H9 (cell line): ENCODE measurements around the gene HS3ST4. TPM values are rescaled to one million over a fixed set of nuclear protein-coding genes. Genes with fewer than 3 reads are reported as not detected.

Experiments used
- DNase-seq: peaks from one replicate; pipeline ENCODE4 v3.0.0-alpha.2; 2017
- H2AFZ ChIP-seq: one replicate; pipeline ENCODE4 v1.6.1; 2013; ENCODE audit warnings: mild to moderate bottlenecking, low read length, control low read depth, moderate library complexity
- H2AK5ac ChIP-seq: 2 replicates; pipeline ENCODE4 v1.6.1; 2013; ENCODE audit warnings: low read length, control low read depth, mixed read lengths; ENCODE audit not compliant: insufficient read length
- H2BK120ac ChIP-seq: one replicate; pipeline ENCODE4 v1.6.1; 2013; ENCODE audit warnings: low read depth, mild to moderate bottlenecking, low read length, control low read depth, inconsistent platforms; ENCODE audit not compliant: poor library complexity, severe bottlenecking
- H2BK12ac ChIP-seq: 2 replicates; pipeline ENCODE4 v1.6.1; 2013; ENCODE audit warnings: low read length, control low read depth, mixed read lengths, low read depth; ENCODE audit not compliant: insufficient read length
- H2BK15ac ChIP-seq: 2 replicates; pipeline ENCODE4 v1.6.1; 2013; ENCODE audit warnings: low read depth, low read length, control low read depth
- H2BK20ac ChIP-seq: one replicate; pipeline ENCODE4 v1.6.1; 2013; ENCODE audit warnings: low read depth, mild to moderate bottlenecking, low read length, control low read depth, inconsistent platforms; ENCODE audit not compliant: poor library complexity, severe bottlenecking
- H2BK5ac ChIP-seq: 2 replicates; pipeline ENCODE4 v1.6.1; 2013; ENCODE audit warnings: low read length, control low read depth, mixed read lengths; ENCODE audit not compliant: insufficient read length
- H3K14ac ChIP-seq: 2 replicates; pipeline ENCODE4 v1.6.1; 2013; ENCODE audit warnings: low read length, control low read depth; ENCODE audit not compliant: insufficient read depth
- H3K18ac ChIP-seq: 2 replicates; pipeline ENCODE4 v1.6.1; 2013; ENCODE audit warnings: low read depth, mild to moderate bottlenecking, mixed read lengths, low read length, control low read depth; ENCODE audit not compliant: insufficient read length
- H3K23ac ChIP-seq: 2 replicates; pipeline ENCODE4 v1.6.1; 2013; ENCODE audit warnings: low read length, control low read depth, mixed read lengths, low read depth; ENCODE audit not compliant: insufficient read length
- H3K23me2 ChIP-seq: 2 replicates; pipeline ENCODE4 v1.6.1; 2013; ENCODE audit warnings: low read depth, mild to moderate bottlenecking, mixed read lengths, low read length, control low read depth; ENCODE audit not compliant: insufficient read length, poor library complexity, severe bottlenecking
- H3K27ac ChIP-seq: 2 replicates; pipeline ENCODE4 v1.5.1; 2013; ENCODE audit warnings: low read length, control low read depth, mixed read lengths, low read depth; ENCODE audit not compliant: insufficient read length
- H3K27me3 ChIP-seq: 2 replicates; pipeline ENCODE4 v1.6.1; 2013; ENCODE audit warnings: low read length, control low read depth, inconsistent platforms; ENCODE audit not compliant: insufficient read depth
- H3K4ac ChIP-seq: 2 replicates; pipeline ENCODE4 v1.6.1; 2013; ENCODE audit warnings: low read depth, mild to moderate bottlenecking, control low read depth, inconsistent platforms, low read length, moderate library complexity
- H3K4me1 ChIP-seq: 2 replicates; pipeline ENCODE4 v1.6.1; 2013; ENCODE audit warnings: low read length, control low read depth, inconsistent platforms; ENCODE audit not compliant: insufficient read depth
- H3K4me2 ChIP-seq: 2 replicates; pipeline ENCODE4 v1.6.1; 2013; ENCODE audit warnings: low read length, control low read depth, mixed read lengths; ENCODE audit not compliant: insufficient read length, insufficient read depth
- H3K56ac ChIP-seq: 2 replicates; pipeline ENCODE4 v1.6.1; 2013; ENCODE audit warnings: low read depth, mild to moderate bottlenecking, mixed read lengths, low read length, control low read depth; ENCODE audit not compliant: insufficient read length
- H3K79me1 ChIP-seq: 2 replicates; pipeline ENCODE4 v1.6.1; 2013; ENCODE audit warnings: low read depth, mild to moderate bottlenecking, moderate library complexity, low read length, control low read depth, inconsistent platforms; ENCODE audit not compliant: insufficient read depth, poor library complexity, severe bottlenecking
- H3K79me2 ChIP-seq: 2 replicates; pipeline ENCODE4 v1.6.1; 2013; ENCODE audit warnings: low read length, control low read depth, inconsistent platforms; ENCODE audit not compliant: insufficient read depth
- H3K9ac ChIP-seq: 2 replicates; pipeline ENCODE4 v1.6.1; 2013; ENCODE audit warnings: low read length, control low read depth, mixed read lengths; ENCODE audit not compliant: insufficient read length; ENCODE audit errors: extremely low read depth
- H3K9me3 ChIP-seq: one replicate; pipeline ENCODE4 v1.6.1; 2013; ENCODE audit warnings: low read depth, low read length, inconsistent platforms; ENCODE audit not compliant: control insufficient read depth
- H3T11ph ChIP-seq: one replicate; pipeline ENCODE4 v1.6.1; 2013; ENCODE audit warnings: mild to moderate bottlenecking, low read length, control low read depth, inconsistent platforms
- H4K20me1 ChIP-seq: one replicate; pipeline ENCODE4 v1.6.1; 2013; ENCODE audit not compliant: control insufficient read depth, insufficient read length, insufficient read depth
- H4K5ac ChIP-seq: 2 replicates; pipeline ENCODE4 v1.6.1; 2013; ENCODE audit warnings: low read depth, mild to moderate bottlenecking, mixed read lengths, low read length, control low read depth; ENCODE audit not compliant: insufficient read length
- H4K8ac ChIP-seq: replicated peaks from 2 replicates; pipeline ENCODE4 v1.6.1; 2013; ENCODE audit warnings: low read length, control low read depth, mixed read lengths, low read depth; ENCODE audit not compliant: insufficient read length
- H4K91ac ChIP-seq: 2 replicates; pipeline ENCODE4 v1.6.1; 2013; ENCODE audit warnings: low read depth, mild to moderate bottlenecking, moderate library complexity, mixed read lengths, low read length, control low read depth; ENCODE audit not compliant: insufficient read length
- H3K27ac Mint-ChIP-seq, 3 experiments: 2 replicates in 2 of 3; 3 replicates in 1 of 3; pipeline ENCODE4 v1.8.0; 2020 to 2021; ENCODE audit warnings: mixed read lengths in 3 of 3, mild to moderate bottlenecking in 1 of 3, moderate library complexity in 1 of 3
- H3K27me3 Mint-ChIP-seq: 2 replicates; pipeline ENCODE4 v1.8.0; 2021; ENCODE audit warnings: low read depth, mild to moderate bottlenecking, moderate library complexity, mixed read lengths
- H3K36me3 Mint-ChIP-seq, 3 experiments: 2 replicates in 2 of 3; 3 replicates in 1 of 3; pipeline ENCODE4 v1.8.0; 2020 to 2021; ENCODE audit warnings: low read depth in 3 of 3, mixed read lengths in 3 of 3; ENCODE audit not compliant: insufficient read depth in 1 of 3
- H3K4me1 Mint-ChIP-seq, 2 experiments: 2 replicates each; pipeline ENCODE4 v1.8.0; 2020; ENCODE audit warnings: mixed read lengths in 2 of 2
- H3K4me3 Mint-ChIP-seq, 2 experiments: 2 replicates in 1 of 2; 3 replicates in 1 of 2; pipeline ENCODE4 v1.8.0; 2020 to 2021; ENCODE audit warnings: mild to moderate bottlenecking in 2 of 2, mixed read lengths in 2 of 2, moderate library complexity in 1 of 2
- H3K9me3 Mint-ChIP-seq, 2 experiments: 2 replicates in 1 of 2; 3 replicates in 1 of 2; pipeline ENCODE4 v1.8.0; 2020; ENCODE audit warnings: mild to moderate bottlenecking in 2 of 2, mixed read lengths in 2 of 2, moderate library complexity in 1 of 2
- CTCF ChIP-seq: fragments of 200-600 bp; sonication (generic); conservative IDR thresholded peaks from 3 replicates; pipeline ENCODE4 v1.8.0; 2021; ENCODE audit warnings: antibody characterized with exemption, mild to moderate bottlenecking
- WGBS: extraction: QIAGEN DNeasy Blood & Tissue Kit; methylation state at CpG from one replicate; pipeline ENCODE4 v1.1.7; 2013; ENCODE audit warnings: missing lambda C conversion rate, low lambda C conversion rate, mixed read lengths; ENCODE audit not compliant: insufficient read length; ENCODE audit errors: extremely low coverage; 5-methylcytosine and 5-hydroxymethylcytosine counted together
- total RNA-seq: library from RNA; stranded (reverse); gene quantifications from 2 replicates; pipeline ENCODE4 v1.2.1, GENCODE V29; 2021

HS3ST4 gene
- total RNA-seq, 1 experiment from 2014 or later, result 1.7 TPM

DNA sequence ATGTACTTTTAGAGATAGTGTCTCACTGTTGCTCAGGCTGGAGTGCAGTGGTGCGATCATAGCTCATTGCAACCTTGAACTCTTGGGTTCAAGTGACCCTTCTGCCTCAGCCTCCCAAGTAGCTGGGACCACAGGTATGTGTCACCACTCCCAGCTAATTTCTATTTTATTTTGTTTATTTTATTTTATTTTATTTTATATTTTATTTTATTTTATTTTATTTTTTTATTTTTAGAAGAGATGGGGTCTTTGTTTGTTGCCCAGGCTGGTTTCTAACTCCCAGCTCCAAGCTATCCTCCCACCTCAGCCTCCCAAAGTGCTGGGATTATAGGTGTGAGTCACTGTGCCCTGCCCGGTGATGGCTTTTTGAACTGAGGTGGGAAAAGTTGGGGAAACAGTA lies 35.1 kb upstream of the HS3ST4 start:
- Histone ChIP-seq H3T11ph (no peak overlapping the region), H3K18ac (no peak overlapping the region), H3K27ac (no peak overlapping the region), H3K4ac (no peak overlapping the region), H2AK5ac (no peak overlapping the region), H4K5ac (no peak overlapping the region), H3K14ac (no peak overlapping the region), H3K56ac (no peak overlapping the region), H2BK12ac (no peak overlapping the region), H4K8ac (no peak overlapping the region), H3K9me3 (no peaks in the 10 kb centered on the region), H2BK120ac (no peak overlapping the region), H2BK15ac (no peak overlapping the region), H4K91ac (no peak overlapping the region), H3K79me1 (no peaks in the 10 kb centered on the region), H3K9ac (no peak overlapping the region), H3K79me2 (no peaks in the 10 kb centered on the region), H2BK5ac (no peak overlapping the region), H2BK20ac (no peak overlapping the region), H3K4me1 (no peaks in the 10 kb centered on the region), H3K27me3 (no peaks in the 10 kb centered on the region), H3K23ac (no peak overlapping the region), H3K23me2 (no peaks in the 10 kb centered on the region), H4K20me1 (no peaks in the 10 kb centered on the region), H2AFZ (no peak overlapping the region), H3K4me2 (no peak overlapping the region)
- H3K27me3 Mint-ChIP-seq, result no peaks in the 10 kb centered on the region; the same call in none of the 2 replicates
- no peak overlapping the region for H3K4me3 Mint-ChIP-seq
- no peak for TF ChIP-seq CTCF
- peaks cover 0 to 2% (median 0%) of the 10 kb centered on the region in 3 experiments; a peak in 2 of 7 replicates for H3K36me3 Mint-ChIP-seq
- DNase-seq, result no peak
- peaks cover 0 to 2% of the 10 kb centered on the region in 2 experiments; a peak in 2 of 4 replicates for H3K4me1 Mint-ChIP-seq
- no CpG with 5 or more reads among the region's 2 CpGs for WGBS
- H3K9me3 Mint-ChIP-seq, result peaks cover 0 to 3% of the 10 kb centered on the region in 2 experiments; a peak in 1 of 5 replicates
- no peak overlapping the region for H3K27ac Mint-ChIP-seq
